HG03457 (cell line): ENCODE data around the gene AGTRAP.

Experiments used
- ATAC-seq: cut with Tn5 transposase; IDR thresholded peaks from one replicate; pipeline ENCODE4 v1.9.1; 2021; ENCODE audit warnings: moderate number of reproducible peaks; ENCODE audit not compliant: unreplicated experiment

The AGTRAP gene

DNA sequence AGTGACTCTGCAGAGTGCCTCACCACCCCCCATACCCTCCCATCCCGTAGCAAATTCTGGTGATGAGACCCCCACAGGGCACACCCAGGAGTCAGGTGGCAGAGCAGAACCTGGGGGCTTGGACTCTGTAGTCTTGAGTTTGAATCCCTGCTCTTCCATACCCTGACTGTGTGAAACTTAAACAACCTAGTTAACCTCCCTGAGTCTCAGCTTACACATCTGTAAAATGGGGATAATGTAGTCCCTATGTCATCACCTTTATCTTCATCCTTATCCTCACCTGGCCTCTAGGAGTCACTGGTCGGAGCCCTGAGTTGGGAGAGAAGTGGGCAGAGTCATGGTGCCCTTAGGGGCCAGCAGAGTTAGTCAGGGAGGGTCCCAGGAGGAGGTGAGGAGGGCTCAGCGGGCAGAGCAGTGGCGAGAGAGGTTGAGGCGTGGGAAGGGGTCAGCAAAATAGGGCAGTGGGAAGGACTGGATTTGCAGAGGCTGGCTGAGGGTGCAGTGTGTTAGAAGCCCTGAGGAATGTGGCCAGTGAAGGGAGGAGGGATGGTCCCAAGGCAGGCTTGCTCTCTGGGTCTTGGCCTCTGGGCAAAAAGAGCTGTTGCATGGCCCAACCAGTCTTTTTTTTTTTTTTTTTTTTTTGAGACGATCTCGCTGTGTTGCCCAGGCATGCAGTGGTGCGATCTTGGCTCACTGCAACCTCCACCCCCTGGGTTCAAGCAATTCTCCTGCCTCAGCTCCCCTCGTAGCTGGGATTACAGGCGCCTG, 44.6 kb downstream of the AGTRAP start:
- ATAC-seq: no peak

DNA sequence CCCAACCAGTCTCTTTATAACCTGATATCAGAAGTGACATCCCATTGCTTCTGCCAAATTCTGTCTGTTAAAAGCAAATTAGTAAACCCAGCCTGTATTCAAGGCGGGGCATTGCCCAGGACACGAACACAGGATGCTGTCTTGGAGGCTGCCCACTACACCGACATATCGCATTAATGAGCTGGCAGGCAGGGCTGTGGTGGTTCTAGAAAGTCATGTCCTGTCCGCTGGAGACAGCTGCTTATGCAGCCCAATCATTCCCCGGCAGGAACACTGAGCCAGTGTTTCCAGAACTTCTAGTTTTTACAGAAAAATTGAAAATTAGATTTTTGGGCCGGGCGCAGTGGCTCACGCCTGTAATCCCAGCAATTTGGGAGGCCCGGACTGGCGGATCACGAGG, 45.4 kb downstream of the AGTRAP start:
- ATAC-seq: no peak

DNA sequence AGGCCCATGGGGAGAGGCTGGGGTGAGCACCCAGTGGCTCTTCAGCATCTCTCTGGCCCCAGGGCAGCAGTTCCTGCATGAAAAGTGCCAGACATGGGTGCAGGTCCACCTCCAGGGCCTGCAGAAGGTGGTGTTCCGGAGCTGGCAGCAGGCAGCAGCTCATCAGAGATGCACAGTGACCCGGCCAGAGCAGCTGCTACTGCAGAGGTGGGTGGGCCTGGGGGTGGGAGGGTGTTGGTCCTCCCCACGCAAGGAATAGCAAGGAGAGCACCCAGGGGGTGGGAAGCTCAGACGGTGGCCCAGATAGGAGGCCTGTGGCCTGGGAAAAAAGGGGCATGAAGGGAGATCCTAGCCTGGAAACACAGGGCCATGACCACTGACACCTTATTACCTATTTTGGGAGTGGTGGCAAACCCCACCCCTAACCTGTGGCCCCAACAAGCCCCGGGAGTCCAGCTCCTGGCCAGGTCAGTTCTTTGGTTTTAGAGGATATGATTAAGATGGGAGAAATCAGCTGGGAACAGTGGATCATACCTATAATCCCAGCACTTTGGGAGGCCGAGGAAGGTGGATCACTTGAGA, 46.3 kb downstream of the AGTRAP start:
- no peak for ATAC-seq

DNA sequence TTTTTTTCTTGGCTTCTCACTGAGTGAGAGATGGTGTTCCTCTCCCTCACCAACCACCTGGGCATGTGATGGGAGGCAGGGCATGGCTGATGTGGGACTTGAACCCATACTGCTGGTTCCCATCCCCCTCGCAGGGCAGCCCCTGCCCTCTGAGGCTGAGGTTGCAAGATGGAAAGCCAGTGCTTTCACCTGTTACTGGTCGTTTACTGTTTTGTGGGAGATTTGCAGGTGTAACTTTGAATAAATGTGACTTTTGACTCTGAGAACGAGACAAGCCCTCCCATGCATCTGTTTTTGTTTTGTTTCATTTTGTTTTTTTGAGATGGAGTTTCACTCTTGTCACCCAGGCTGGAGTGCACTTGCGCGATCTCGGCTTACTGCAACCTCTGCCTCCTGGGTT, 47.6 kb downstream of the AGTRAP start:
- ATAC-seq: no peak

DNA sequence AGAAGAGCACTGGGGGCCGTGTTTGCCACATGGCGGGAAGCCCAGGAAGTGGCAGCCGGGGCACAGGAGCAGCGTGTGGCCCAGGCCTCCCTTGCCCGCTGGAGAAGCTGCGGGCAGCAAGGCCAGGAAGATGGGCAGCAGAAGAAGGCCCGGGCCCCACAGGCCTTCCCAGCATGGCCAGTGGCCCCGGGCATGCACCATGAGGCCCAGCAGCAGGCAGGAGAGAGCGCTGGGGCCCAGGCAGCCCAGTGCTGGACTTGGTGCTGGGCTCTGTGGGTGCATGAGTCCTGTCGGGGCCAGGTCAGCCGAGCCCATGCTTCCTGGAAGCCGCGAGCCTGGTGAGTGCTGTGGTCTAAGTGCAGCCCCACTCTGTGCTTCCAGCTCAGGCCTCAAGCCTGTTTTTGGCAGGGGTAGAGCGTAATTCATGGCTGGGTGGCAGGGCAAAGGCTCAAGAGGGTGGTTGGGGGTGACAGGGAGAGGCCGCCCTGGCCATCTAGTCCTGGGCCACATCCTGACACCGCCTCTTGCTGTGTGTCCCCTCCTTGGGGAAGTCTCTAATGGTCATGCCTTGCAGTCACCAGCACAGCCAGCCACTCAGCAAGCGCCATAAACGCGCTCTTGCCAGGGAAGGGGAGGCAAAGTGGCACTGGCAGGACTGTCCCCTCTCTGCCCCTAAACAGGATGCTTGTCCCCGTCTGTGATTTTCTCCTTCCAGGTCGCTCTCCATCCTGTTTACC, 48.5 kb downstream of the AGTRAP start:
- no peak for ATAC-seq

DNA sequence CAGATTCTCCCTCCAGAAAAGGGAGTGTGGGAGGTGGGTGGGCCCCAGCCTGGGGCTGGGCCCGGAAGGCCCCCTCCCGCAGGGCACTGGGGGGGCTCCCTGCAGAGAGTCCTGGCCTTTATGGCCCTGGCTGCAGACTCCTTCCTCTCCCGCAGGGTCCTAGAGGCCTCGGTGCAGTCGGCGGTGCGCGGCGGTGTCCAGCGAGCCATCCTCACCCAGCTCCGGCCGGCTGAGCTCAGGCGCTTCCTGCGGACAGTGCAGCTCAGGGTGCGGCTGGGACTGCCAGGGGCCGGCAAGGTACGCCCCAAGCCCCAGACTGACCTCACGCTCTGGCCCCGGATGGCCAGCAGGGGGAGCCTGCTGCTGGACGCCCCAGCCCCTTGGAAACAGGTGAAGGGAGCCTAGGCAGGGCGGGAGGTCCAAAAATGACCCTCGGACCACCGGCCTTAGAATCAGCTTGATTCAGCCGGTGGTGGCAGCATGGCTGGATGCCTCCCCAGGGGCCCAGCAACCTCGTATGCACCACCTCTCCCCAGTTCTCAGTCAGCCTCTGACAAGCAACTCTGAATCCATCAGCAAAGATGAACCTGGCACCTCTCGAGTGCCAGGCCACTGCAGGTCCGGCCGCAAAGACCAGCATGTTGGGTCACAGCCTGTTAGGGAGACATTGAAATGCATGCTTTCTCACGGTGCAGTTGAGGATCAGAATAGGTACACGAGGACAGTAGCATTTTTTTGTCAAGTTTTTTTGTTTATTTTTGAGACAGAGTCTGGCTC, 49.2 kb downstream of the AGTRAP start:
- ATAC-seq: no peak

DNA sequence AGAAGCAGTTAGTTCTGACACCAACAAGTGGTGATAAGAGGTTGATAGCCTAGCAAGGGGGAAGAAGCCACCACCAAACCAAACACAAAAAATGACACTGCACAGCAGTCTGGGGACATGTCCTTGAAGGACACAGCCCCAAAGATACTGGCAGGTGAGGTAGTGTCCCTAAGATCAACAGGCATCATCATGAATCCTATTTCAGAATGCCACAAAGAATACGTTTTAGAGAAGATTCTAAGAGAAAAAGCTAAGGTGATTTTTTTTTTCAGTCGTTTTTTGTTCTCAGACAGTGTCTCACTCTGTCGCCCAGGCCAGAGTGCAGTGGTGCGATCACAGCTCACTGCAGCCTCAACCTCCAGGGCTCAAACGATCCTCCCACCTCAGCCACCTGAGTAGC, 50.2 kb downstream of the AGTRAP start:
- no peak for ATAC-seq

DNA sequence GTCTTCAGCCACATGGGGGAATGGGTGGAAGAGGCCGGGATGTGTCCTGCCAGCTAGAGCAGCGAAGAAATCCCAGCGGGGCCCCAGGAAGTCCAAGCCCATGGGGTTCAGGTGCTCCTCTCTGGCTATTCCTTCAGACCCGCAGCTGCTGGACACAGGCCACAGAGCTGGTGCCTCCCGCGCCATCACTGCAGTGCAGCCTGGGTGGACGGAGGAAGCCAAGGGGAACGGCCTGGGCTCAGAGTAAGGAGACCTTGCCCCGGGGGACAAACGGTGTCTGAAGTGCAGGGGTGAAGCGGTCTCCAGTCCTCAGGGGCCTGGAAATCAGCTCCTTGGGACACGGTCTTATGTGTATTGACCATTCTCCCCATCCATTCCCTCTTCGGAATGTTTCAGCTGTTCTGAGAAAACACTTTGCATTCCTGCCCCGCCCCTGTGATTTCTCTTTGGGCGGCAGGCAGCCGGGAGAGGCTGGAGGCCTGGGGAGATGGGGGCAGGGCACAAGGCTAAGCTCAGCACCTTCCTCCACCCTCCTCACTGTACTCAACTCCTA, 51.4 kb downstream of the AGTRAP start:
- ATAC-seq: no peak

DNA sequence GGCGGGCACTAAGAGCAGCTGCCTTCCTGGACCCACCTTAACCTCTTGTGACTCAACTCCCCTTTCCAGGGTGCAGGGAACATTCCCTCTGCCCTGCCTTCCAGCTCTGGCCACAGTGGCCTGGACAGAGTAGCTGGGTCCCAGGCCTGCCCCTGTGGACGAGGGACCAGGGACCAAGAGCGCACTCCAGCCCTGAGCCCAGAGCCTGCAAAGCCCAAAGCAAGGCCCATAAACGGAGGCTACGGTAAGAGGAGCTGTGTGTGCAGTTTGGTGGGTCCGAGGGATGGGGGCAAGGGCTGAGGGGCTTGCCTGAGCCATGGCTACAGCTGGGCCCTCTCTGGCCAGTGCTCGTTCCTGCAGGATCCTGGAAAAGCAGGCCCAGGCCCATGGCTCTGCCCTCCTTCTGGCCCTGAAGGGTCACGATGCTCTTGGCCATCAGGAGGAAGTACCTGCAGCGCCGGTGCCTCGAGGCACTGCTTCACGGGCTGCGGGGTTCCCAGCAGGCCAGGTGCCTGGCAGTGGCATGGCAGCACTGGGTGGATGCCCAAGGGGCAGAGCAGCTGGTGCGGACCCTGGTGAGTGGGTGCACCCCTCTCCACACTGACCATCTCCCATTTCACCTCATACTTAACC, 52.0 kb downstream of the AGTRAP start:
- no peak for ATAC-seq

DNA sequence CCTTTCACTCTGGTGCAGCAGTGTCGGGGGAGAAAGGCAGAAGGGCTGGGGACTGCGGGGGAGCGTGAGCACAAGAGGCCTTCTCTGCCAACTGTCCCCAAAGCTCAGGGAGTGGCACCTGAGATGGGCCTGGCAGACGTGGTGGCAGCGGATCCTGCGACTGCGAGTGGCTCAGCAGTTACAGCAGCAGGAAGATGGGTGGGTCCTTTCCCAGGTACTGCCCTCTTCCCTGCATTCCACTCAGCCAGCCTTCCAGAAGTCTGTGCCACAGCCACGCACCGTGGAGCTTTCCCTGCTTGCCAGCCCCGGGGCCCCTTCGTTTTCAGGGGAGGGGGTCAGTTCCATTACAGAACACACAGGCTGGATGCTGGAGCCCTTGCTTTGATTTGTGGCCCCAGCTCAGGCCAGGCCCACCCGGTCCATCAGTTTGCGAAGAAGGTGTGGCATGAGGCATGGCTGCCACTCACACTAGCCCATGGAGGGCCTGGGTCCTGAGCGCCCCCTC, 52.7 kb downstream of the AGTRAP start:
- no peak for ATAC-seq

DNA sequence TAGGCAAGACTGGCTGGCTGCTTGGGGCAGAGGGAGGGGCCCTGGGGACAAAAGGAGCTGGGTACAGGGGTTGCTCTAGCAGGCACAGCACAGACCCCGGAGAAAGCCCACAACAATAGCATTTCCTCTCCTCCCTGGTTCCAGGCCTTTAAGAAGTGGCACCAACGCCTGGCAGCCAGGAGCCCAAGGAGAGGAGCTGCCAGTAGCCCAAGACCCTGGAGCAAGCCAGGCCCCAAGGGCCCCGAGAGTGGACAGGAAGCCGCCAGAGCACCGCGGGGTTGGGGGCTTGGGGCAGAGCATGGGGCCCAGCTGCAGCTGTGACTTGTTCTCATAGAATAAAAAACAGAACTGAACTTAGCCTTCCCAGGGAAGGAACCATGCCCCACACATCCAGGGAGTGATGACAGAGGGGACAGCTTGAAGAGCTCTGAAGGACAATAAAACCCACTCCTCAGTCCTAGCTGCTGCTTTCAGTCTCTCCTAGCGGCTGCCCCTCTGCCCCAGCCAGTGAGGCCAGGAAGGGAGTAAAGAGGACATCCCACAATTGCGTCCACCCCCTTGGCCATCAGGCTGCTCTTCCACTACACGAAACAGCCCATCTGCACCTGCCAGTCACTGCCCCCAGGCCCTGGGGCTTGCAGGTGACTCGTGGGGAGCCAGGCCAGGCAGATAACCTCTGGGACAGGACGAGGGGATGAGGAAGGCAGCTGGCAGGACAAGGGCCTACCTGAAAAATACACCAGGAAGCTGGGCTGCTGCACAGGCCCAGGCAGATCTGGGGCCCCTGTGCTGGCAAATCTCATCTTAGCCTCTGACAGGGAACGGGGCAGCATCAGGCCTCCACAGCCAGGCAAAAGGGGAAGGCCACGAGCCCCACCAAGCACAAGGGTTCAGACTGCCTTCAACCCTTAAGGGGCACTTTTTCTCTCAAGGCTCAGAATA, 53.5 kb downstream of the AGTRAP start:
- no peak for ATAC-seq

DNA sequence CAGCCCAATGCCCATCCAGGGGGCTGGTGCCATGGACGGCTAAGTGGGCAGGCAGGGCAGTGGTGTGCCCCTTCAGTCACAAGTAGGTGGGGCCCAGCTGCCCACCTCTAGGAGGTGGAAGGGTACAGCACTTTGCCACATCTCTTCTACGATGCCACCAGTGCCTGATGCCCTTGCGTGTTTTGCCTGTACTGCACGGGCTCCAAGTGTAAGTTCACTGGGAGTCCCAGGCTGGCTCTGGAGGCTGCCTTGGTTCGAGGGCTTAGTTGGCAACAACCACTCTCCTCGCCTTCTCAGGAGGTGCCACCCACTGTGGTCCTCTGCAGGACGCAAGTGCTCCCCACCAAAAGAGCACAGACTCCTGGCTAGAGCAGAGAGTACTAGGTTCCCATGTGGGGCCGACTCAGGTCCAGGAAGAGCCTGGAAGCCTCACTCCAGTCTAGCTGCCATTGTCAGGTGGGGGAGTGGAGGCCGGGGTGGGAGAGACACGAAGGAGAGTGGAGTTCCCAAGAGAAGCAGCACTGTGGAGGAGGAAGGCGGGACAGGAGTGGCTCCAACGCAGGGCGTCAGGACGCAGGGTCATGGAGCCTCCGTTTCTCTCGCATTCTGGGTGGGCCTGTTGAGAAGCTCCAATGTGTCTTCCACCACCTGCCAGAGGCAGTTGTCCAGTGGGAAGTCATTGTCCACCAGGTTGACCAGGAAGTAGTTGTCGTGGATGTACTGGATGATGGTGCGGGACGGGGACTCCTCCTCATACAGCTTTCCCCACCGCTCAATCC, 54.4 kb downstream of the AGTRAP start:
- ATAC-seq: no peak

DNA sequence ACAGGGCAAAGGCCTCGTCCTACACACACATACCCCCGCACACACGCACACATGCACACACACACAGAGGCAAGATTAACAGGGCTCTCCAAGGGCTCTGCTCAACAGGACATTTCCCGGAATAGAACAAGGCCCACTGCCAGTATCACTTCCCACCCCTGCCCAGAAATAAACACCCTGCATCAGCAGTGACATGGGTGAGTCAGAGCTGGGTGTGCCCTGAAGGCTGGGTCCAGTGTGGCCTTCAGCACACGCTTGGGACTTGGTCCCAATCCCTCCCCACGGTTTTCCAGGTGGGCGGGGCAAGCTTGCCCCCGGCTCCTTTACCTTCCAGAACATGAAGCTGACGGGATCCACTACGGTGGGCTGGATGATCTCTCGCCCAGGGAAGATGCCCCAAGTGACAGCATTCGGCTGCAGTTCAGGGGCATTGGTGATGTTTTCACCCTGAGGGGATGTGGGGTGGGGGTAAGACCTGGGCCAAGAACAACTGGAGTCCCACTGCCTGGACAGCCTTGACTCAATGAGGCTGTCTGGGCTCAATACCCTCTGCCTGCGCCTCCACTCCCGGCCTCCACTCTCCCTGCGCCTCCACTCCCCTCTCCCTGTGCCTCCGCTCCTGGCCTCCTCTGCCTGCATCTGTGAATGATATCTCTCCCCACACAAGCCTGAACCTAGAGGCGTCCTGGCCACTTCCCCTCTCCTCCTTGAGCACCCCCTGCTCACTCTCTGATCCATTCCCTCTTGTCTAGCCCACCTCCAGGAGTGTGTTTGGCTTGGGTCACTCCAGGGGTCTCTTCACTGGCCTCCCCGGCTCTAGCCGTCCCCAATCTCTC, 55.2 kb downstream of the AGTRAP start:
- no peak for ATAC-seq

DNA sequence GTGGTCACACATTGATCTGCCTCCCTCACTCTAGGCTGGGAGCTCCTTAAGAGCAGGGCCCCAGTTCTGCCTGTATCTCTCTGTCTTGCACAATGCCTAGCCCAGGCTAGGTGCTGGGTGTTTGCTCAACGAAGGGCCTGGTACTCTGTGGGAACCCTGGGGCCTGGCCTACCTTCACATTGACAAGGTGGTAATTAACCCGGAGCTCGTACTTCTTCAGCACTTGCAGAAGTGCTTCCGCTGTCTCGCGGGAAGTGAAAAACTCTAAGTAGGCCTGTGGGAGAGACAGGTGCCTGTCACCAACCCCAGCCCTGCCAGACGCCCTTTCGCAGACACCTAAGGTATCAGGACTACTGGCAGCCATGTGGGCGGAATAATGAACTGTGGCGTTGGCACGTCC, 56.2 kb downstream of the AGTRAP start:
- no peak for ATAC-seq

DNA sequence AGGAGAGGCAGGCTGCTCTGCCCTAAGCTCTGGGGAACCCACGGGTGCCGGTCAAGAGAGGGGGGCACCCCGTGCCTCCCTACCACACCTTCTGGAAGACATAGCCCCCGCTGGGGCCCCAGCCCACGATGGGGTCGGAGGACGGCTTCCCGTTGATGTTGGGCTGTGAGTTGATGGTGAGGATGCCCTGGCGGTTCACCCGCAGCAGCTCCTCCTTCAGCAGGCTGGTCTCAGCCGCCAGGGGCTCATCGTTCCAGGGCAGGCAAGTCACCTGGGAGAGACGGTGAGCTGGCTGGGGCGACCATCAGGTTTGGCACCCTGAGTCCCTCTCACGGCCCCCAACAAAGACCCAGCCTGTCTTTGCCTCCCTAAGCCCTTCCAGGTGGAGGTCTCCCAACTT, 57.9 kb downstream of the AGTRAP start:
- no peak for ATAC-seq

DNA sequence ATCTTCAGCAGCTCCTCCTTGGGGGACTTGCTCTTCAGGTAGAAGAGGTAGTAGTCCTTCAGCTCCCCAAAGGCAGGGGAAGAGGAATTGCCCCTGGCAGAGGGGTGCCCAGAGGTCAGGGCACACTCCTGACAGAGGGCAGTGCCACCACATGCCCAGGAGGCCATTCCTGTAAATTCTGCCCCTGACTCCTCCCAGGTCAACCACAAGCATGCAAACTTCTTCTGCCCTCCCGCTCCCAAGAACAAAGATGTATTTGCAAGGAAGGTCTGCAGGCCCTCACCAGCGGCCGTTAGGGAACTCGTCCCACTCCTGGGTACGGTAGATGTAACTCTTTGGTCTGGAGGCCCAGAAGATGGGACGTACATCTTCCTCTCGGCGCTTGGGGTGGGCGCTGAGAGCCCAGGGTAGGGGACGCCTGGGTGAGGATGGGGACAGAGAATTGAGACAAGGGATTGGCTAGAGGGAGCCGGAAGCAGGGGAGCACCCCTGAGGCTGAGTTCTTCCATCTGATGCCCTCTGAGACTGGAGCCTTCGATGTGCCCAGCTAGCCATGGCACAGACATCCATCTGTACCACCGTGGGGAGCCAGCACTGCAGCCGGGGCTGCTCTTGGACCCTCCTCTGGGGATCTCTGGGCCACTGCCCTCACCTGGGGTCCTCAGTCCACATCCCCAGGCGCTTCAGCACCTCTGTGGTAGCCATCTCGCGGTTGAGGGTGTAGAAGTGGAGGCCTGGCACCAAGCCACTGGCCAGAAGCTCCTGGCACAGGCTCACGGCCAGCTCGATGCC, 58.7 kb downstream of the AGTRAP start:
- ATAC-seq: no peak
